Mammary epithelial cell (primary cell): ENCODE data around the gene VPS8.

Experiments used
- CTCF ChIP-seq, 2 donors: IDR thresholded peaks in 1 of 2; conservative IDR thresholded peaks in 1 of 2; 2 replicates each; pipeline ENCODE4 v1.5.1; 2011 to 2012; ENCODE audit warnings: inconsistent platforms in 2 of 2, low read length in 2 of 2, mild to moderate bottlenecking in 2 of 2, control low read depth in 1 of 2, low read depth in 1 of 2; ENCODE audit not compliant: insufficient read depth in 1 of 2; ENCODE audit errors: extremely low read depth in 1 of 2
- EZH2 ChIP-seq: IDR thresholded peaks from 2 replicates; pipeline ENCODE4 v1.6.1; 2012; ENCODE audit warnings: low read length, inconsistent platforms, borderline replicate concordance

DNA sequence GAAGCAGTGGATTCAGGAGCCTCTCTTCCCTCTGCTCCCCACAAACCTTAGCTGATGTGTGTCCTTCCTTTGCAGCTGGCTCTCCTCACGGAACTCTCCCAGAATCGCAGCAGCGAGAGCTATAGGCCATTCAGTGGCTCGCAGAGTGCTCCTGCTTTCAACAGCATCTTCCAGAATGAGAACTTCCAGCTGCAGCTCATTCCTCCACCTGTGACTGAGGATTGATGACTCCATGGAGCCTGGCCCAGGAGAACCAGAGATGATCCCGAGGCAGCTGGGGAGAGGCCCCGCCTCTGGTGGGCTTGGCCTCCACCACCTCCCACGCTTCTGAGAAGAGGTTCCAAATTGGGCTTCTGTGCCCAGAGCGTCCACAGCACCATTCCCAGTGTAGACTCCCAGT lies 239.8 kb downstream of the VPS8 start:
- TF ChIP-seq CTCF (conservative IDR thresholded peaks at IDR 0.05 in 1 of 2, IDR thresholded peaks at IDR 0.05 in 1 of 2; ENCODE audit: extremely low read depth in 1 of 2, insufficient read depth in 1 of 2, low read depth in 1 of 2, low read length in 2 of 2) (no peak), EZH2 (no peak)
